ENCODE data around the gene PRSS12. TPM values are rescaled to one million over a fixed set of nuclear protein-coding genes. Genes with fewer than 3 reads are reported as not detected.

PRSS12 gene
- total and polyA plus RNA-seq, 2 donors (not counting 1 experiment from before 2014, with no cell fraction given) = not detected

GRCh38 chr4:118398226-118399090 is 45.7 kb upstream of the PRSS12 start:
- TF ChIP-seq EZH2 (IDR thresholded peaks at IDR 0.05; ENCODE audit: borderline replicate concordance, insufficient read depth, low read depth, low read length, poor library complexity, severe bottlenecking) = no peak
- TF ChIP-seq, protein P1, sequence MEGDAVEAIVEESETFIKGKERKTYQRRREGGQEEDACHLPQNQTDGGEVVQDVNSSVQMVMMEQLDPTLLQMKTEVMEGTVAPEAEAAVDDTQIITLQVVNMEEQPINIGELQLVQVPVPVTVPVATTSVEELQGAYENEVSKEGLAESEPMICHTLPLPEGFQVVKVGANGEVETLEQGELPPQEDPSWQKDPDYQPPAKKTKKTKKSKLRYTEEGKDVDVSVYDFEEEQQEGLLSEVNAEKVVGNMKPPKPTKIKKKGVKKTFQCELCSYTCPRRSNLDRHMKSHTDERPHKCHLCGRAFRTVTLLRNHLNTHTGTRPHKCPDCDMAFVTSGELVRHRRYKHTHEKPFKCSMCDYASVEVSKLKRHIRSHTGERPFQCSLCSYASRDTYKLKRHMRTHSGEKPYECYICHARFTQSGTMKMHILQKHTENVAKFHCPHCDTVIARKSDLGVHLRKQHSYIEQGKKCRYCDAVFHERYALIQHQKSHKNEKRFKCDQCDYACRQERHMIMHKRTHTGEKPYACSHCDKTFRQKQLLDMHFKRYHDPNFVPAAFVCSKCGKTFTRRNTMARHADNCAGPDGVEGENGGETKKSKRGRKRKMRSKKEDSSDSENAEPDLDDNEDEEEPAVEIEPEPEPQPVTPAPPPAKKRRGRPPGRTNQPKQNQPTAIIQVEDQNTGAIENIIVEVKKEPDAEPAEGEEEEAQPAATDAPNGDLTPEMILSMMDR (IDR thresholded peaks at IDR 0.05) = no peak
- no peak overlapping the region for H2AFZ ChIP-seq (ENCODE audit: insufficient read depth, low read depth, low read length, poor library complexity, severe bottlenecking)
- ChIA-PET POLR2A (no interaction called here), CTCF (no interaction called here)
- H3K4me3 ChIP-seq (ENCODE audit: control extremely low read depth in 1 of 5, extremely low read depth in 1 of 5, insufficient read depth in 1 of 5, low read depth in 2 of 5, low read length in 4 of 5) = no peak overlapping the region
- DNase-seq = no peak
- H3K27me3 ChIP-seq (replicated peaks in 1 of 4; ENCODE audit: control extremely low read depth in 1 of 4, control insufficient read depth in 3 of 4, insufficient read depth in 4 of 4, low read length in 3 of 4) = no peaks in the 10 kb centered on the region
- Mint-ChIP-seq H3K9me3 (ENCODE audit: insufficient read depth) (no peaks in the 10 kb centered on the region), H3K4me1 (no peaks in the 10 kb centered on the region), H3K27me3 (peaks cover 18% of the 10 kb centered on the region), H3K4me3 (no peak overlapping the region), H3K27ac (no peak overlapping the region)
- 40% methylated on average over 1 of the region's 5 CpGs for WGBS (ENCODE audit: insufficient coverage)
- H3K4me2 ChIP-seq (replicated peaks; ENCODE audit: low read depth, low read length, poor library complexity, severe bottlenecking) = no peak overlapping the region
- no peaks in the 10 kb centered on the region for H3K9me3 ChIP-seq (ENCODE audit: control extremely low read depth in 1 of 3, control insufficient read depth in 2 of 3, insufficient read depth in 1 of 3, low read length in 2 of 3)
- intact Hi-C loops (cut with micrococcal nuclease) = no loop called here
- no peak for ATAC-seq (ENCODE audit: low read depth)
- H3K79me2 ChIP-seq (ENCODE audit: control insufficient read depth, insufficient read depth, low read length) = no peaks in the 10 kb centered on the region
- no peak overlapping the region for H3K9ac ChIP-seq (ENCODE audit: low read length)
- no peaks in the 10 kb centered on the region for H4K20me1 ChIP-seq (ENCODE audit: control insufficient read depth, insufficient read depth, low read length, poor library complexity, severe bottlenecking)
- no peaks in the 10 kb centered on the region for H3K36me3 ChIP-seq (replicated peaks in 1 of 2; ENCODE audit: control extremely low read depth in 1 of 2, control insufficient read depth in 1 of 2, extremely low read depth in 1 of 2, insufficient read depth in 2 of 2, low read length in 1 of 2)
- H3K27ac ChIP-seq (ENCODE audit: low read length in 2 of 2) = no peak overlapping the region
- no peaks in the 10 kb centered on the region for H3K4me1 ChIP-seq (ENCODE audit: control insufficient read depth in 2 of 2, insufficient read depth in 2 of 2, low read length in 2 of 2)

GRCh38 chr4:118397623-118397979 is 44.8 kb upstream of the PRSS12 start:
- WGBS (ENCODE audit: insufficient coverage) = 78% methylated on average over 1 of the region's 1 CpG
- intact Hi-C loops (cut with micrococcal nuclease) = no loop called here
- no peak overlapping the region for H2AFZ ChIP-seq (ENCODE audit: insufficient read depth, low read depth, low read length, poor library complexity, severe bottlenecking)

More at GRCh38 chr4:118397623-118397979, 44.8 kb upstream of the PRSS12 start:
- peaks cover 0 to 6% (median 0%) of the 10 kb centered on the region in 3 donors for H3K9me3 ChIP-seq (ENCODE audit: control extremely low read depth in 1 of 3, control insufficient read depth in 2 of 3, insufficient read depth in 1 of 3, low read length in 2 of 3)
- H3K79me2 ChIP-seq (ENCODE audit: control insufficient read depth, insufficient read depth, low read length) = no peaks in the 10 kb centered on the region
- POLR2A ChIA-PET = no interaction called here
- Mint-ChIP-seq H3K27ac (no peak overlapping the region), H3K27me3 (peaks cover 18% of the 10 kb centered on the region), H3K4me1 (no peaks in the 10 kb centered on the region), H3K4me3 (no peak overlapping the region), H3K9me3 (ENCODE audit: insufficient read depth) (peaks cover 3% of the 10 kb centered on the region)
- no peaks in the 10 kb centered on the region for H3K27me3 ChIP-seq (replicated peaks in 1 of 4; ENCODE audit: control extremely low read depth in 1 of 4, control insufficient read depth in 3 of 4, insufficient read depth in 4 of 4, low read length in 3 of 4)
- TF ChIP-seq EZH2 (IDR thresholded peaks at IDR 0.05; ENCODE audit: borderline replicate concordance, insufficient read depth, low read depth, low read length, poor library complexity, severe bottlenecking) = no peak
- TF ChIP-seq, protein P1 (IDR thresholded peaks at IDR 0.05) = no peak
- no peaks in the 10 kb centered on the region for H3K4me1 ChIP-seq (ENCODE audit: control insufficient read depth in 2 of 2, insufficient read depth in 2 of 2, low read length in 2 of 2)
- no peak overlapping the region for H3K4me3 ChIP-seq (ENCODE audit: control extremely low read depth in 1 of 5, extremely low read depth in 1 of 5, insufficient read depth in 1 of 5, low read depth in 2 of 5, low read length in 4 of 5)
- no peak overlapping the region for H3K27ac ChIP-seq (ENCODE audit: low read length in 2 of 2)
- no peak overlapping the region for H3K4me2 ChIP-seq (replicated peaks; ENCODE audit: low read depth, low read length, poor library complexity, severe bottlenecking)
- no peak for ATAC-seq (ENCODE audit: low read depth)
- no peak overlapping the region for H3K9ac ChIP-seq (ENCODE audit: low read length)
- no peaks in the 10 kb centered on the region for H4K20me1 ChIP-seq (ENCODE audit: control insufficient read depth, insufficient read depth, low read length, poor library complexity, severe bottlenecking)
- DNase-seq = no peak
- H3K36me3 ChIP-seq (replicated peaks in 1 of 2; ENCODE audit: control extremely low read depth in 1 of 2, control insufficient read depth in 1 of 2, extremely low read depth in 1 of 2, insufficient read depth in 2 of 2, low read length in 1 of 2) = no peaks in the 10 kb centered on the region
- CTCF ChIA-PET = no interaction called here
